ENCODE measurements around the gene SLC9A9. TPM values are rescaled to one million over a fixed set of nuclear protein-coding genes. Genes with fewer than 3 reads are reported as not detected.

The SLC9A9 gene
- total and polyA plus RNA-seq, 9 of the 15 experiments (the other 6 are each of a cell fraction or from before 2014, with no cell fraction given), result 0.03 to 0.13 TPM; not detected in 7

DNA sequence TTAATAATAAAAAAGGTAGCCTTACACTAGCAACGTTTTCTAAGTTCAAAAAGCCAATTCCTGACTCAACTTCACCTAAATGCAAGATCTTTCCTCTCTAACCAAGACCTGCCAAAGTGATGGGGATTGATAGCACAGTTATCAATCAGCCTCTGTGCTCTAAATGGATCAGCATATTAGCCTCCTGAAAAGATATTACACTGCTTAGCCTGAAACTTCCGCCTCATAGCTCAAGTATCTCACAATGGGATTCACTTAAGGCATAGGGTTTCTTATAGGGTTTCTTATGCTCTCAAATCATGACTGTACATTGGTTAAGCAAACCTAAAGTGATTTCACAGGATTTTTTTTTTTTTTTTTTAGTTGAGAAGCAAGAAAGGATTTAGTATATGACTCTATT, 436 bp upstream of the SLC9A9 start:
- DNase-seq (ENCODE audit: extremely low read depth in 1 of 4, low spot score in 3 of 4) (no peak), FAIRE-seq (no peak), ATAC-seq (no peak)
- ChIA-PET CTCF (ENCODE audit: low intra/inter-chr PET ratio) (no interaction called here), POLR2A (no interaction called here)
- TF ChIP-seq SMARCA5 (IDR thresholded peaks at IDR 0.05) (no peak), ZNF785 (CRISPR knock-in tag; IDR thresholded peaks at IDR 0.05) (no peak), SRSF7 (optimal IDR thresholded peaks at IDR 0.05; ENCODE audit: low read depth, low read length) (no peak), BACH1 (tag; IDR thresholded peaks at IDR 0.05) (no peak), POLR2AphosphoS2 (IDR thresholded peaks at IDR 0.05; ENCODE audit: low read length) (no peak), CTBP1 (IDR thresholded peaks at IDR 0.05; ENCODE audit: borderline replicate concordance) (no peak), ZNF232 (CRISPR knock-in tag; IDR thresholded peaks at IDR 0.05) (no peak), ELF4 (CRISPR knock-in tag; IDR thresholded peaks at IDR 0.05) (no peak), MCM7 (IDR thresholded peaks at IDR 0.05) (no peak), CHD1 (IDR thresholded peaks at IDR 0.05; ENCODE audit: low read length) (no peak), SP1 (CRISPR knock-in tag; IDR thresholded peaks at IDR 0.05) (no peak), ZNF12 (CRISPR knock-in tag; IDR thresholded peaks at IDR 0.05) (no peak)
- TF ChIP-seq, protein P1, sequence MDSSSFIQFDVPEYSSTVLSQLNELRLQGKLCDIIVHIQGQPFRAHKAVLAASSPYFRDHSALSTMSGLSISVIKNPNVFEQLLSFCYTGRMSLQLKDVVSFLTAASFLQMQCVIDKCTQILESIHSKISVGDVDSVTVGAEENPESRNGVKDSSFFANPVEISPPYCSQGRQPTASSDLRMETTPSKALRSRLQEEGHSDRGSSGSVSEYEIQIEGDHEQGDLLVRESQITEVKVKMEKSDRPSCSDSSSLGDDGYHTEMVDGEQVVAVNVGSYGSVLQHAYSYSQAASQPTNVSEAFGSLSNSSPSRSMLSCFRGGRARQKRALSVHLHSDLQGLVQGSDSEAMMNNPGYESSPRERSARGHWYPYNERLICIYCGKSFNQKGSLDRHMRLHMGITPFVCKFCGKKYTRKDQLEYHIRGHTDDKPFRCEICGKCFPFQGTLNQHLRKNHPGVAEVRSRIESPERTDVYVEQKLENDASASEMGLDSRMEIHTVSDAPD (CRISPR knock-in tag; IDR thresholded peaks at IDR 0.05), result no peak
- Histone ChIP-seq H3K4me2 (ENCODE audit: insufficient read depth, low read length) (no peak overlapping the region), H3K27me3 (ENCODE audit: control insufficient read depth in 2 of 2, insufficient read depth in 2 of 2, low read length in 2 of 2) (no peaks in the 10 kb centered on the region), H3K9ac (ENCODE audit: insufficient read depth in 1 of 2, low read depth in 2 of 2, low read length in 2 of 2) (no peak overlapping the region), H3K9me3 (replicated peaks; ENCODE audit: control insufficient read depth, insufficient read depth, low read depth, low read length) (no peaks in the 10 kb centered on the region), H3K4me3 (no peak overlapping the region), H2AFZ (ENCODE audit: low read depth, low read length) (no peak overlapping the region), H3K27ac (ENCODE audit: extremely low read depth, low read depth, low read length) (no peak overlapping the region), H3K9me1 (ENCODE audit: control insufficient read depth, insufficient read depth, low read length) (no peaks in the 10 kb centered on the region), H3K79me2 (ENCODE audit: control insufficient read depth, insufficient read depth, low read length) (no peaks in the 10 kb centered on the region), H3K4me1 (replicated peaks in 1 of 2; ENCODE audit: control insufficient read depth in 2 of 2, insufficient read depth in 2 of 2, low read length in 2 of 2) (no peaks in the 10 kb centered on the region; a peak in 2 of 5 replicates), H4K20me1 (replicated peaks; ENCODE audit: control insufficient read depth, insufficient read depth, low read length) (no peaks in the 10 kb centered on the region), H3K36me3 (ENCODE audit: control insufficient read depth, insufficient read depth, low read length) (no peaks in the 10 kb centered on the region)
- intact Hi-C loops (cut with micrococcal nuclease), result no loop called here
- BruUV-seq (replicated peaks), result no TSS peak
- in situ Hi-C loops (cut with MboI), result no loop called here
- WGBS (ENCODE audit: insufficient coverage, low coverage, missing lambda C conversion rate), result 0% methylated on average over 2 of the region's 2 CpGs
